Rectal smooth muscle tissue (tissue), 1 donor: Measurements from ENCODE around the gene CD9.
"Not testable (repeated sequence)": the region's sequence is repeated elsewhere in the genome, so short reads cannot be mapped to it uniquely, and the experiment has no call there.

ENCODE experiments used
- H3K27ac ChIP-seq: one replicate; pipeline ENCODE4 v1.7.0; 2013; ENCODE audit warnings: low read depth, low read length, inconsistent platforms
- H3K27me3 ChIP-seq: one replicate; pipeline ENCODE4 v1.7.0; 2013; ENCODE audit warnings: low read length; ENCODE audit not compliant: control insufficient read depth, insufficient read depth
- H3K36me3 ChIP-seq: one replicate; pipeline ENCODE4 v1.7.0; 2013; ENCODE audit warnings: low read length; ENCODE audit not compliant: control insufficient read depth, insufficient read depth
- H3K4me1 ChIP-seq: one replicate; pipeline ENCODE4 v1.7.0; 2013; ENCODE audit warnings: low read length; ENCODE audit not compliant: control insufficient read depth, insufficient read depth
- H3K4me3 ChIP-seq: one replicate; pipeline ENCODE4 v1.7.0; 2013; ENCODE audit warnings: low read length
- H3K9ac ChIP-seq: one replicate; pipeline ENCODE4 v1.7.0; 2013; ENCODE audit warnings: low read length

CD9 gene

GRCh38 chr12:6207259-6207925 lies 7.2 kb downstream of the CD9 start:
- H3K36me3 ChIP-seq = no peaks in the 10 kb centered on the region

GRCh38 chr12:6208130-6208529 lies 7.9 kb downstream of the CD9 start:
- H3K4me1 ChIP-seq = peaks cover 66% of the 10 kb centered on the region
- H3K4me3 ChIP-seq = no peak overlapping the region
- H3K27ac ChIP-seq = peak overlapping the region; percentile 98
- no peak overlapping the region for H3K9ac ChIP-seq
- H3K27me3 ChIP-seq = no peaks in the 10 kb centered on the region
- no peaks in the 10 kb centered on the region for H3K36me3 ChIP-seq

More at GRCh38 chr12:6207259-6207925, 7.2 kb downstream of the CD9 start:
- no peaks in the 10 kb centered on the region for H3K27me3 ChIP-seq
- H3K4me3 ChIP-seq = no peak overlapping the region
- no peak overlapping the region for H3K9ac ChIP-seq
- H3K4me1 ChIP-seq = peaks cover 70% of the 10 kb centered on the region
- peak overlapping the region; percentile 98 for H3K27ac ChIP-seq

GRCh38 chr12:6209428-6209827 lies 9.2 kb downstream of the CD9 start:
- peaks cover 55% of the 10 kb centered on the region for H3K4me1 ChIP-seq
- not testable (repeated sequence) for H3K4me3 ChIP-seq, H3K36me3 ChIP-seq, H3K9ac ChIP-seq, H3K27me3 ChIP-seq
- H3K27ac ChIP-seq = peak overlapping the region; percentile 12

GRCh38 chr12:6211421-6211869 lies 11.2 kb downstream of the CD9 start:
- Histone ChIP-seq H3K4me3 (peak overlapping the region; percentile 2), H3K9ac (no peak overlapping the region), H3K27ac (peak overlapping the region; percentile 79), H3K36me3 (no peaks in the 10 kb centered on the region), H3K27me3 (no peaks in the 10 kb centered on the region), H3K4me1 (peaks cover 56% of the 10 kb centered on the region)

GRCh38 chr12:6212086-6212485 lies 11.9 kb downstream of the CD9 start:
- Histone ChIP-seq H3K27ac (peak overlapping the region; percentile 79), H3K9ac (no peak overlapping the region)

GRCh38 chr12:6213969-6214368 lies 13.8 kb downstream of the CD9 start:
- Histone ChIP-seq H3K9ac (no peak overlapping the region), H3K4me1 (peaks cover 62% of the 10 kb centered on the region), H3K36me3 (no peaks in the 10 kb centered on the region), H3K27me3 (no peaks in the 10 kb centered on the region), H3K27ac (peak overlapping the region; percentile 85), H3K4me3 (no peak overlapping the region)

More at GRCh38 chr12:6212086-6212485, 11.9 kb downstream of the CD9 start:
- Histone ChIP-seq H3K4me3 (peak overlapping the region; percentile 2), H3K4me1 (peaks cover 57% of the 10 kb centered on the region), H3K36me3 (no peaks in the 10 kb centered on the region), H3K27me3 (no peaks in the 10 kb centered on the region)

GRCh38 chr12:6214633-6215032 lies 14.4 kb downstream of the CD9 start:
- H3K4me1 ChIP-seq = peaks cover 62% of the 10 kb centered on the region
- no peak overlapping the region for H3K4me3 ChIP-seq
- H3K27ac ChIP-seq = peak overlapping the region; percentile 85
- no peaks in the 10 kb centered on the region for H3K27me3 ChIP-seq
- no peaks in the 10 kb centered on the region for H3K36me3 ChIP-seq
- H3K9ac ChIP-seq = no peak overlapping the region

- H3K4me1 ChIP-seq = peaks cover 61% of the 10 kb centered on the region
- peak overlapping the region; percentile 85 for H3K27ac ChIP-seq
- no peaks in the 10 kb centered on the region for H3K36me3 ChIP-seq
- H3K9ac ChIP-seq = no peak overlapping the region
- peak overlapping the region; percentile 16 for H3K4me3 ChIP-seq
- no peaks in the 10 kb centered on the region for H3K27me3 ChIP-seq
Observed at GRCh38 chr12:6215120-6215807, 15.1 kb downstream of the CD9 start.

- H3K36me3 ChIP-seq = no peaks in the 10 kb centered on the region
- H3K4me3 ChIP-seq = peak overlapping the region; percentile 10
- H3K4me1 ChIP-seq = peaks cover 64% of the 10 kb centered on the region
- H3K9ac ChIP-seq = no peak overlapping the region
- no peaks in the 10 kb centered on the region for H3K27me3 ChIP-seq
- peak overlapping the region; percentile 85 for H3K27ac ChIP-seq
Observed at GRCh38 chr12:6215932-6216494, 15.8 kb downstream of the CD9 start.

GRCh38 chr12:6216581-6216980 lies 16.4 kb downstream of the CD9 start:
- Histone ChIP-seq H3K4me3 (no peak overlapping the region), H3K36me3 (no peaks in the 10 kb centered on the region), H3K27ac (peak overlapping the region; percentile 85), H3K4me1 (peaks cover 59% of the 10 kb centered on the region), H3K9ac (peak overlapping the region; percentile 16), H3K27me3 (no peaks in the 10 kb centered on the region)

GRCh38 chr12:6218347-6218925 lies 18.2 kb downstream of the CD9 start:
- H3K4me1 ChIP-seq = peaks cover 59% of the 10 kb centered on the region
- no peak overlapping the region for H3K9ac ChIP-seq
- H3K27ac ChIP-seq = peak overlapping the region; percentile 65
- no peak overlapping the region for H3K4me3 ChIP-seq
- H3K36me3 ChIP-seq = no peaks in the 10 kb centered on the region
- no peaks in the 10 kb centered on the region for H3K27me3 ChIP-seq

- H3K9ac ChIP-seq = no peak overlapping the region
- H3K4me3 ChIP-seq = no peak overlapping the region
- H3K27ac ChIP-seq = peak overlapping the region; percentile 16
- peaks cover 4% of the 10 kb centered on the region for H3K36me3 ChIP-seq
- H3K27me3 ChIP-seq = no peaks in the 10 kb centered on the region
- H3K4me1 ChIP-seq = peaks cover 71% of the 10 kb centered on the region
Observed at GRCh38 chr12:6219980-6220379, 19.8 kb downstream of the CD9 start.
